T-helper 1 cell (primary cell): ENCODE measurements around the gene CDKL1.
"Not testable (repeated sequence)": the region's sequence is repeated elsewhere in the genome, so short reads cannot be mapped to it uniquely, and the experiment has no call there.

Experiments
- DNase-seq, 5 donors: peaks; one replicate each; pipeline ENCODE4 v3.0.0-alpha.2; 2012 to 2020

Gene CDKL1

DNA sequence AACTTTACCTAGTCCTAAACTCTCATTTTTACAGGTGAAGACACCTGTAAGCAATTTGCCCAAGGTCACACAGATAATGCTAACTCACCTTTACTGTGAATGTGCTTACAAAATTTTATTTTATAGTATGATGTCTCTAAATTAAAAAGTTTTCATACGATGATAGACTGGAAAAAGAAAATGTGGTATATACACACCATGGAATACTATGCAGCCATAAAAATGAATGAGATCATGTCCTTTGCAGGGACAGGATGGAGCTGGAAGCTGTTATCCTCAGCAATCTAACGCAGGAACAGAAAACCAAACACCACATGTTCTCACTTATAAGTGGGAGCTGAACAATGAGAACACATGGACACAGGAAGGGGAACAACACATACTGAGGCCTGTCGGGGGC, 40.4 kb downstream of the CDKL1 start:
- not testable (repeated sequence) for DNase-seq

DNA sequence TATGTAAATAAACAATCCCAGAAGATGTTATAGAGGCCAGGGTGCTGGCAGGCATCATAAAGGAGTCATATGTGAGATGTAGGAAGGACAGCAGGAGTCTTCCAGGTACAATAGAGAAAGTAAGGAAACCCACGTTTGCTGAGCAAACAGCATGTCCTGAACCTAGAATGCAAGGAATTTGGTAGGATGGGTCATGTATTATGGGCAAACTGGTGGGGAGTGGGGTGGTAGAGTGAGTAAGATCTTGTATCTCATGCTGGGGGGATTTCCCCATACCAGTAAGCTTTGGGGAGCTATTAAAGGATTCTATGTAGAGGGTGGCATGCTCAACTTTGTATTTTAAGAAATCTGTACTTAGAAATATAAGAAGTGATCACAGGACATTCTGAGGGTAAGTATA, 41.0 kb downstream of the CDKL1 start:
- DNase-seq = no peak

DNA sequence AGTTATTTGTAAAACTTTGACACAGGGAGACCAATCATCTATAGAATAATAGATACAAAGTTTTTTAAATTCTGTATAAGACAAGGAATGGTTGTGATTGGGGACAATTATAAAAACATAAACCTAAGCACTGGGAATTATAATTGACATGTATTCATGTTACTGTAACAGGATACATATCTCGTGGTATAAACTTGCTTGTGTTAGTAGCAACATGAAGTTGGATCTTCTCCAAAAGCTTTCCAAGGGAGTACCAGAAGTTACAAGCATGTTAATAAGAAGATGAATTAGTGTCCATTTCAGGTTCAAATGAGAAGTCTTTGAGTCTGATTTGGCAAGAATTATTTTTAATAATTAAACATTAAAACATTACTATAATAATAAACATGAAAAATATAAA, 42.2 kb downstream of the CDKL1 start:
- no peak for DNase-seq

DNA sequence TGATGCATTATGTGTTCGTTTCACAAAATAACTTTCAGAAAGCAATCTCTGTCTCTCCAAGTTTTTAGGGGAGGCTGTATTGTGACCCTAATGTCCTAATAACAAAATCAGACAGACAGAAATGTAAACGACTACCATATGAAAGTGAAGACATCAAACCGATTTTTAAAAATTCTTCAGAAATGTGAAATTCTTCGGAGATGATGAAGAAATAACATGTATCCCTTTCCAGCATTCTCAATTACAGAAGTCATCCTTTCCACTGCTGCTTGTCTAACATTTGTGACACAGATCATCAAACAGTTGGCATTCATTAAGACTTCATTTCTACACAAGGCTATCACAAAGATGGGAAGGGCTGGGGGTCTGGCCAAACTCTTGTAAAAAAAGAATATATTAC, 43.6 kb downstream of the CDKL1 start:
- DNase-seq = no peak

DNA sequence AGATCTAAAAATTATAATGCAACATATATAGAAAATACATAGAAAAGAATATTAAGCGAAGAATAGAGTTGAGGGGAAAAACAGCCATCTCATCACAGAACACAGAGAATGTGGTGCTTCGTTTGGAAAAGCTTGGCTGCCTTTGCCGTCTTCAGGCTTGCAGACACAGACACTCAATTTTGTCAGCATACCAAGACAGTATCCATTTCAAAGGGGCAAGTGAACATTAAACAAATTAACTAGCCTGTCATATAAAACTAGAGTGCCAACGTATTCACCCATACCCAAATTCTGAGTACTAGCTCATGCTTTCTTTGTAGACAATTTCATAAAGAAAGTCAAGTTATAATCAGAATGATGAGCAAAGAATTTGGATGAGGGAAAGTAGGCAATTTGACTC, 44.1 kb downstream of the CDKL1 start:
- no peak for DNase-seq

DNA sequence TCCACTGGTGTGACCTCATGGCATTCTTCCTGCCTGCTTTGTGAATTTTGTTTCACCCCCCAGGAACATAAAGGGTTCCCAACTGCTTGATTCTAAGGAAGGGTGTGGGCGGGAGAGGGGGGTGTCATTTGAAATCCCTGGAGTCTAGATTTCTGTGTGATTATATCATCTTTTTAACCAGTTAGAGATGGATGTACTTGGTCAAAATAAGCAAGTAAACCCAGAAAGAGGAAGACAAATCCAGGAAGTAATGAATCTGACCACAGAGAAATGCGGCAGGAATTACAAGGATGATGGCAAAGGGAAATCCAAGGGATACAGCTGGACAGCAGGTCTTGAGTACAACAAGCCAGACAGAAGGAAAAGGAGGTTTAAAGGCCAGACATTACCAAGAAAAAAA, 45.7 kb downstream of the CDKL1 start:
- no peak for DNase-seq

DNA sequence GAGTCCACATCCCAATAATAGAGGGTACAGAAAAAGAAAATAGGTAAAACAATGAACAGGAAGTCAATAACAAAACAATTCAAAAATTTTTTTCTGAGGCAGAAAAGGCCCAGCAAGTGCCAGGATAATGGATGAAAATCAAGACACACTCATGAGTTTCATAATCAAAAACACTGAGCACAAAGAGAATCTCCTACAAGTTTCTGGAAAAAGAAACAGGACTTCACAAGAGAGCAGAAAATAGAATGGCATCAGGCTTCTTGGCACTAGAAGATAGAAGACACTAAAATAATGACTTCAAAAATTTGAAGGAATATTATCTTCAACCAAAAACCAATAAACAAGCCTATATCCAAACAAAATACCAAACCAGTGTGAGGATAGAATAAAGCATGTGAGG, 47.7 kb downstream of the CDKL1 start:
- DNase-seq = no peak

DNA sequence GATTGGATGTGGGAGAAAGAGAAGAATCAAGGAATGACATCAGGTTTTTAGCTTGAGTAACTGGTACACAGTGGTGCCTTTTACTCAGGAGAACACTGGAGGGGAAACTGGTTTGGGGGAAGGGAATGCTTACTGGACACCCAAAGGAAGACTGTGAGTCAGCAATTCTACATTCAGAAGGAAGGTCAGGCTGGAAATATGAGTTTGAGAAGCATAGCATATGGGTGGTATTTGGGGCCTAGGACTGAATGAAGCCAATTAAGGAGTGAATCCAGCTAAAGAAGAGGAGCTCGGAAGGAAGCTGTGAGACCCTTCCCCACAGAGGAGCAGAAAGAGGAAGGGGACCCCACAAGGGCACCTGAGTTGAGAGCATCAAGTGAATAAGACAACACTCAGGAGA, 49.2 kb downstream of the CDKL1 start:
- no peak for DNase-seq

DNA sequence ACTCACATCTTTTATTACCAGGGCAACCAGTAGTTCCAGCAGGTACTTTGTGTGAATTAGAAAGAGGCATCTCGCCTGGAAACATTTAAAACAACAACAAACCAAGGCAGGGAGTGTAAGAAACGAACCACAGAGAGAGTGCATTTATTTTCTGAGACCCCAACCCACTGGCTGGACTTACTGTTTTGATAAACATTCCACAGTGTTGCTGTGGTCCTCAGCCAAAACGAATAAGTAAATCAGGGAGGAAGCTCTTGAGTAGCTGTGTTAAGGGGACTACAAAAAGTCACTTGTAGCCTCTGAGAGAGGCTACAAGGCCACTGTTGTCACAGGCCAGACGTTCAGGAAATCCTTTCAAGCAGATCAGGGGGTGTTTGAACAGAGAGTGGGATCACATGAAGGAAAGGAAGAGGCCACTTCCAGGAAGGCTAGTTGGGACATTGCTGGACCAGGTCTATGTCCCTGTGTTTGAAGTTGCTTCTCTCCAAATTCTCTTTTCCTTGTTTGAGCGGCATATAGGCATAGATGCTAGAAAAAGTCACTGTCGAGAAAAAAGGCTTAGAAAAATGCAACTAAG, 50.7 kb downstream of the CDKL1 start:
- no peak for DNase-seq

DNA sequence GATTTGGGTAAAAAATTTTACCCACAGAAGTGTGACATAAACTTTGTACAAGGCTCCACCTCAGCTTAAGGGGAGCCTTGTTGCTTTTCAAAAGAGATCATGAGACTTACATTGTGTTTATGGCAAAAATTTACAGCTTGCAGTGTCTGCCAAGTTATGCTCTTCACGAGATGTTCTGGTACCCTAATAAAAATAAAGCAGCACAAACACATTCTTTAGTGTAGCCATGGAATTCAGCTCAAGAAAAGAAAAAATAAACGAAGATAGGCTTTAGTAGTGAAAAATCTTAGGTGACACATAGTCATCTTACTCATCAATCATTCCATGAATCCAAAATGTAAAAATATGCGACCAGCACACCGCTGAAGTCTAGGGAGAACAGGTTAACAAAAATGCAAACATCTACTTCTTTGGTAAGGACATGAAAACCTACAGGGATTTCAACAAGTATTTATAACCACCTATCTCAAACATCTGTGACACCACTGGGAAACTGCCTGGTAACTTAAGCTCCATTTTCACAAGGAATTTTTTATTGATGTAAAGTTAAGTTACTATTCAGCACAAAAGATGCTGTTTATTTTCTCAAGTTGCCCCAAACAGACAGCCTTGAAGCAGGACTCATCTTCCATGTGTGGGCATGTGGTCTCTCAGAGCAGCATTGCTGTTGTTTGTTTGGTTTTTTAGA, 51.7 kb downstream of the CDKL1 start:
- no peak for DNase-seq

DNA sequence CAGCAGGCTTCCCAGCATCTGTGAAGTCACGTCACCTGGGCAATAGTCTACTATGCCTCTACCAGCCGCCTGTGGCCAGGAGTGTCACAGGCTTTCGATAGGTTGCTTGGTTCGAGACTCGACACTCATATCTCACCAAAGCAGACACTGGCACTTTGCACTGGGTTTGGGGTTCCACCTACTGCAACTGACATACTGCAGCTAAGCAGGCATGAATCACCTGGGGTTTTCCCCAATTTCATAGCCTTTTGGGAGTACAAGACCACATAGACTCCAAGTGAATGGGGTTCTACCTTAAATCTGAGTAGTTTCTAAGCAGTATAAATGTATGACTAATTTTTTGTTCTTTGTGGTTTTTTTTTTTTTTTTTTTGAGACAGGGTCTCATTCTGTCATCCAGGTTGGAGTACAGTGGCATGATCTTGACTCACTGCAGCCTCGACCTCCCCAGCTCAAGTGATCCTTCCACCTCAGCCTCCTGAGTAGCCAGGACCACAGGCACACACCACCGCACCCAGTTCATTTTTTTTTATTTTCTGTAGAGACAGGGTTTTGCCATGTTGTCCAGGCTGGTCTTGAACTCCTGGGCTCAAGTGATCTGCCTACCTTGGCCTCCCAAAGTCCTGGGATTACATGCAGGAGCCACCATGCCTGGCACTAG, 52.4 kb downstream of the CDKL1 start:
- DNase-seq = peak in 1 of 5 donors; percentile 78

DNA sequence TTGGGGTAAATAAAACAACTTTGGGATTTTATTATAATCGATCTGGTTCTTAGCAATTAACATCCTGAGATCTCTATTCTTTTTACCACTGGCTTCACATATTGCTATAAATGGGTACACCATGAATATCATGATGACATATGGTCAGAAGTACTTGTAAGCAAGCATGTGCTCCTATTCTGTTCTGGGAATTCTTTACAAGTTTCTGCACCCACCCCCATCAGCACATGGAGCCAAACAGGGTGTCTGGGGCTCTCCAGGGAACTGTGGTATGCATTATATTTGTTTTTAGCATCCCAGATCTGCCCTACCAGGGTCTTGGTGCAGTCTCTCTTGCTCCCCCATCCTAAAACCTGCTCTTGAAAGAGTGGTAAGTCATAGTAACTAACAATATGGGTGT, 53.2 kb downstream of the CDKL1 start:
- DNase-seq = no peak

DNA sequence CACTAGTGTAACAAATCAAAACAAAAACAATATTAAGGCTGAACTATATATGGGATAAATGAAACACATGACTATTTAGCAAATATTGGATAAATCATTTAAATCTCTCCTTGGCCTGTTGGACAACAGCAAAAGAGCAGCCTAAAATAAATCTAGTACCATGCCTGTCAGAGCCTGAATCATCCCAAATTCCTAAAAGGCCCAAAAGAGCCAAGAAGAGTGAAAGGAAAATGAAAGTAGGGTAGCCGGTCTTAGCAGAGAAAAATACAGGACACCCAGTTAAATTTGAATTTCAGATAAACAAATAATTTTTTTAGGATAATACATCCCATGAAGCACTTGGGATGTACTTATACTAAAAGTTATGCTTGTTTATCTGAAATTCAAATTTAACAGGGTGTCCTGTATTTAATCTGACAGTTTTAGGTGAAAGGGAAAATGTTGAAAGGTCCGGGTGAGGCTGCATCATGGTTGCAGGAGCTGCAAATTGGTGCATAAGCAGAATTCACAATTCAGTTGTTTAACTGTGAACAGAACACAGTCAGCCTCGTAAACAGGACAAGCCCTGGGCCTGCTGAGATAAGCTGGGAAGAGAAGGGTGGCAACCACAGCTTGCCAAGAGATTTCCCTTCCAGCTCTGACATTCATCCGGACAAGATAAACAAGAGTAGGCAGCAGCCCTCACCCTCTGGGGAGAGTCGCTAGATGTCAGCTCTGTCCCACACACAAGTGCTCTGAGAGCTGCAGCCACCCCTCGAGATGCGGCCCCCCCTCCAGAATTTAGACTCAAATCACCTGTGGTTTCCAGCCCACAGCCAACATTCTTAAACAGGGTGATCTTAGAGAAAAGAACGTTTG, 54.2 kb downstream of the CDKL1 start:
- DNase-seq = peak in 1 of 5 donors; percentile 9

DNA sequence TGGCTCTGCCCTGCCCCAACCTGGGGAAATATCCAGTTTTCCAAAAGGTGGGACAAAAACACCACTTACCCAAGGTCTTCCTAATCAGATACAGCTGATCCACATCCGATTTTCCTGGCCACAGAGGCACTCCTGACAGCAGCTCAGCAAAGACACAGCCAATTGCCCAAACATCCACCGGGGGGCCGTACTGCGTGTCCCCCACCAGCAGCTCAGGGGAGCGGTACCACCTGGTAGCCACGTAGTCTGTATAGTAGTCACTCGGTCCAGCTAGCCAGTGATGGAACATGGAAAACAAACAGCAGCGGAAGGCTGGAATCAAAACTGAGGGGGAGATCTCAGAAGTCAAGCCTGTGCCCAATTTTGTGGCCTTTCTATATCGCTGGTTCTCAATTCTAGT, 55.7 kb downstream of the CDKL1 start:
- DNase-seq = no peak

DNA sequence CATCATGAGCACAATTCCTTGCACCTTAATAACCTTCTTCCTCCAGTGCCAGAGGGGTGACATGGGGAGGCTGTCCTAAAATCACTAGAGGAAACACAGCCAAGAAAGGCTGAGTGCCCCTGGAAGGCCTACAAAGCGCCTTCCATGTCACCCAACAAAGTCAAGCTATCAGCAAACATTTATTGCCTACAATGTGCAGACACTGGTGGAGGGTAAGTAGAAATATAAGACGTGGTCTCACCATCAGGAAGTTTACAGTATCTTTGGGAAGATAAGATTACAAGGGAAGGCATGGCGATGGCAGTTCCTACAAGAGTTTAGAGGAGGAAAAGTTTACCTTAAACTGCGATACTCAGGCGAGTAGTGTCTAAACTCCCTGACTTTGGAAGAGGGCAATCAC, 56.6 kb downstream of the CDKL1 start:
- no peak for DNase-seq

DNA sequence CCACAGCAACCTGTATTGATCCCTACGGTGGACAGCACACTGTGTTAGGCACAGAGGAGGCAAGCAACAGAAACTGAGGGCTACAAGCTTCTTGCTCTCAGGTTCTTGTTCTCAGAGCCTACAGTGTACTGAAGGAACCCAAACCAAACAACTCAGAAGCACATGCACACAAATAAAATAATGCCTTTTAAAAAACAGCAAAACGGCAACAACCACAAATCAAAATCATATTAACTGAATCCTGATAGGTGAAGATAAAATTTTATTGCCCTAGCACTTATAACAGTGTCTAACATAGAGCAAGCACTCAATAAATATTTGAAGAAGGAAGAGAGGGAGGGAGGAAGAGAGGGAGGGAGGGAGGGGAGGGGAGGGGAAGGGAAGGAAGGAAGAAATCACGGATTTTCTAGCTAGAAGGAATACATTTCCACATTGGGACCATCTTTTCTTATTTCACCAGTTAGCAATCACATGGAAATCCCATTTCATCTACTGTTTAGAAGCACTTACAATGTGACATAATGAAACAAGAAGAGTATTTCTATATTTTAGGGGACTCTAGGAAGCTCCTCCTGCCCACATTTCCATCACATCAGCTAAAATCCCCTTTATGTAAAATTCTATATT, 57.4 kb downstream of the CDKL1 start:
- no peak for DNase-seq

DNA sequence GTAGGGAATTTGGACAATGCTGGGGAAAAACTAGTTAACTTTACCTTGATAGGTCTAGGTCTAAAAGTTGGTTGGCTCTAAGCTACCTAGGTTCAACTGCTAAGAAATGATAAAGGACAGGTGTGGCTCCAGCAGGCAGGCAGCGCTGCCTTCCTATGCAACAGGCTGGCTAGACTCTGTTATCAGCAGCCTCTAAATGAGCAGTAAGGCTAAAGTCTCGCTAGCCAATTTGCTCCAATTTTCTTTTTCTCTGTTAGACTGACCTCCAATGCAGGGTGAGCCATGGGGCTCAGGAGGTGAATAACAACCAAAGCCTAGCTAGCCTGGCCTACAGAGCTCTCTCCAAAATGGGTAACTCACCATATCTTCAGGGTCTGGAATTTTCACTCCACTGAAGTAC, 58.1 kb downstream of the CDKL1 start:
- DNase-seq = no peak

DNA sequence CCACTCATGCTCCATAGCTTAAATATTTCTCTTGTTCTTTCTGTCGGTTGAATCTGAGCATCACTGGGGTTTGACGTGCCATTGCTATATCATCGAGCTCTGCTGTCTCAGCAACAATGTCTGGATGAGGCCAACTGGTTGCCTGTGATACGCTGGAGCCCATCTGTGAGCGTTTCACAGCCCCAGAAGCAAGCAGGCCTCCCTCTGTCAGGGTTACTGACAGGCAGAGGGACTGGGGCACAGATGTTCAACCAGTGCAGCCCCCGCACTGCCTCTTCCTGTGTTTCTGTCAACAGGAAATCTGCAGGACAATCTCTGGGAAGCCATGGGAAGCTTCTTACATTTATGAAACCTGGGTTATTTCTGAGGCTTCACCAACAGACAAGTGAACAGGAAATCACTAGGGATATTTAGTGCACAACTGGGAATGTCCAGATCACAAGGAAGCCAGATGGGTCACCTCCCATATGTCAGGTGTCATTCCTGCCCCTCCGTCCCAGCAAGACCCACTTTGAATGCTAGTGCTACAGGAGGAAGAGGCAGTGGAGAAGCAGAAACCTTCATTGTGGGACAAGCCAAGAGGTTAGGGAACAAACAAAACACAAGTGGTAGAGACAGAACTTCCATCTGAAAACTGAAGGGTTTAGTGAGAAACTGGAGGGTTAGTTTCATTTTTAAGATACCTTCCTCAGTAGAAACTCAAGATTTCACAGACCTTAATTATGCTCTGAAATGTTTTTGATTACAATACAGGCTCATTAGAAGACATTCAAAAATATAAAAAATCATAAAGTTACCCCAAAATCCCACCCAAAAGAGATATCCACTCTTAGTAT, 60.5 kb downstream of the CDKL1 start:
- DNase-seq = no peak

DNA sequence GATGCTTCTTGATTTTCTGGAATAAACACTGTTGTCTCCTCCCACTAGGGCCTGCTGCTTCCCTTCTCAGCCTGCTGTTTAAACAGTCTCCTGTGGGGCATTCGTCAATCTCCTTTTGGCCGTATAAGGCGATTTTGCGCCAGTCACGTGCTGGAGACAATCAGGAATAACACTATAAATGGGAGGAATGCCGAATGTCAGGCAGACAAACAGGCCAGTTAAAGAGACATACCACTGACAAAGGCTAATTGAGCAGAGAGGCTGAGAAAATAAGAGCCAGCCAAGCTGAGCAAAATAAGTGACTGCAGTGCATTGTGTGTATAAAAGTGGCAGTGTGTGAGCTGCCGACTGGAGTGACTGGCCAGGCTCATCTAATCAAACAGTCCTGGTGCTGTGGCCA, 61.3 kb downstream of the CDKL1 start:
- DNase-seq = no peak

DNA sequence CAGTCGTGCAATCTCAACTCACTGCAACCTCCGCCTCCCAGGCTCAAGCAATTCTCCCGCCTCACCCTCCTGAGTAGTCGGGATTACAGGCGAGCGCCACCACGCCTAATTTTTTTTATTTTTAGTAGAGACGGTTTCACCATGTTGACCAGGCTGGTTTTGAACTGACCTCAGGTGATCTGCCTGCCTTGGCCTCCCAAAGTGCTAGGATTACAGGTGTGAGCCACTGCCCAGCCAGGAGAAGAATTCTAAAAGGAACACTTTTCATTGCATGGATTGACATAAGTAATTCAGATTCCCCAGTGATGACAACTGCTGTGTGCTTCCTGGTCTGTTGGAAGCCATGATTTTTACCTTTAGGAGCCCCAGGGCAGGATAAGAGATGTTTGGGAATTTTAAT, 62.5 kb downstream of the CDKL1 start:
- no peak for DNase-seq

DNA sequence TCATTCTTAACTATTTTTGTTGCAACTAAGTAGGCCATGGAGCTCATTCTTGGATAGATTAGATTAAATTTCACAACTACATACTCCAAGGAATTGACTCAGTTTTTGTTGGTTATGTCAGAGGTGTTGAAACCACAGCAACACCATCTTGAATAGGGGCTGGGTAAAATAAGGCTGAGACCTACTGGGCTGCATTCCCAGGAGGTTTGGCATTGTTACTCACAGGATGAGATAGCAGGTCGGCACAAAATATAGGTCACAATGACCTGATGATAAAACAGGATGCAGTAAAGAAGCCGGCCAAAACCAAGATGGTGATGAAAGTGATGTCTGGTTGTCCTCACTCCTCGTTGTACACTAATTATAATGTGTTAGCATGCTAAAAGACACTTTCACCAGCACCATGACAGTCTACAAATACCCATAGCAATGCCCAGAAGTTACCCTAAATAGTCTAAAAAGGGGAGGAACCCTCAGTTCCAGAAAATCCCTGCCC, 63.6 kb downstream of the CDKL1 start:
- DNase-seq = no peak

DNA sequence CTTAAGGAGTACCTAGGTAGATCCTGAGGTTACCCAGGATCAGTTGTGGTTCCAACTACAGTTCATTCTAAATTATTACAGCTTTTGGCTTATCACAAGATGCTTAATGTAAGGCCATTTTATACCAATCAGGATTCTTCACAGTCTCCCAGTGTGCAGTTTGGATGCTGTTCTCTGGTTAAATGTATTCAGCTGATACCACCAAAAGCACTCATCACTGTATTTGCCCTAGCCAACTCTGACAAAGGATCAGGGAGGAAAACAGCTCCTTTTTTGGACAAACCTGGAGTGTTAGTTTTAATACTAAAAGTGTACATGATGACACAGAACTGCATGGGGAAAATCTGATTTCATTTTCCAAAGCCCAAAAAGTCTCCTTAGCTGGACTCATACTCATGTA, 65.1 kb downstream of the CDKL1 start:
- DNase-seq = no peak
